SU-DHL-6 (cell line): ENCODE measurements around the gene ADAMTS14.

Experiments used
- H2AFZ ChIP-seq: fragments of 200-600 bp; sonication (generic); 2 replicates; pipeline ENCODE4 v1.6.1; 2014; ENCODE audit warnings: low read depth, mild to moderate bottlenecking, moderate library complexity, mixed read lengths, antibody characterized with exemption, low read length; ENCODE audit not compliant: severe bottlenecking
- H3F3A ChIP-seq: fragments of 200-600 bp; shearing (Covaris generic); 2 replicates; pipeline ENCODE4 v1.6.0; 2016; ENCODE audit warnings: antibody characterized with exemption, mild to moderate bottlenecking; ENCODE audit not compliant: insufficient read depth
- H3K27ac ChIP-seq: fragments of 200-600 bp; sonication (generic); 2 replicates; pipeline ENCODE4 v1.5.1; 2016; ENCODE audit warnings: low read depth, mild to moderate bottlenecking, low read length, moderate library complexity, mixed read lengths
- H3K27me3 ChIP-seq: fragments of 200-600 bp; sonication (generic), shearing (Covaris generic); 2 replicates; pipeline ENCODE4 v1.6.0; 2014; ENCODE audit warnings: mild to moderate bottlenecking, low read length
- H3K36me3 ChIP-seq: fragments of 200-600 bp; sonication (generic); 2 replicates; pipeline ENCODE4 v1.6.1; 2014; ENCODE audit warnings: mild to moderate bottlenecking, low read length, mixed read lengths
- H3K4me2 ChIP-seq: fragments of 300-600, 200-600 bp; shearing (Covaris generic), sonication (generic); 2 replicates; pipeline ENCODE4 v1.6.0; 2014; ENCODE audit warnings: low read length, low read depth, mild to moderate bottlenecking; ENCODE audit not compliant: poor library complexity, severe bottlenecking
- H3K4me3 ChIP-seq: fragments of 200-600 bp; sonication (generic); 2 replicates; pipeline ENCODE4 v1.5.1; 2014; ENCODE audit warnings: antibody characterized with exemption, low read length, mild to moderate bottlenecking, mixed read lengths; ENCODE audit not compliant: insufficient read depth, poor library complexity, severe bottlenecking
- H3K79me2 ChIP-seq: fragments of 200-600 bp; sonication (generic); 2 replicates; pipeline ENCODE4 v1.6.1; 2014; ENCODE audit warnings: mild to moderate bottlenecking, low read length, moderate library complexity; ENCODE audit not compliant: insufficient read depth
- H3K9ac ChIP-seq: fragments of 200-600 bp; sonication (generic); 2 replicates; pipeline ENCODE4 v1.7.0; 2014; ENCODE audit warnings: mild to moderate bottlenecking, low read length
- H3K9me2 ChIP-seq: fragments of 200-600 bp; sonication (generic); replicated peaks from 2 replicates; pipeline ENCODE4 v1.6.1; 2014; ENCODE audit warnings: low read length; ENCODE audit not compliant: insufficient read depth
- H3K9me3 ChIP-seq: fragments of 200-600 bp; sonication (generic); 2 replicates; pipeline ENCODE4 v1.6.1; 2014; ENCODE audit warnings: low read length, mixed read lengths; ENCODE audit not compliant: insufficient read depth
- H4K20me1 ChIP-seq: fragments of 200-600 bp; sonication (generic); 2 replicates; pipeline ENCODE4 v1.6.1; 2014; ENCODE audit warnings: low read depth, mild to moderate bottlenecking, antibody characterized with exemption, low read length, moderate library complexity, mixed read lengths
- CTCF ChIP-seq: fragments of 200-600 bp; sonication (generic); IDR thresholded peaks from one replicate; pipeline ENCODE4 v1.5.1; 2017; ENCODE audit warnings: antibody characterized with exemption, mild to moderate bottlenecking, low read length, moderate library complexity; ENCODE audit not compliant: insufficient read depth, poor library complexity, severe bottlenecking
- EZH2phosphoT487 ChIP-seq: fragments of 200-600 bp; sonication (generic), shearing (Covaris generic); conservative IDR thresholded peaks from 2 replicates; pipeline ENCODE4 v1.6.1; 2018; ENCODE audit warnings: mild to moderate bottlenecking, antibody characterized with exemption, low read length, moderate library complexity, mixed read lengths

ADAMTS14 gene

GRCh38 chr10:70738761-70739121 is 66.4 kb downstream of the ADAMTS14 start:
- Histone ChIP-seq H3K4me3 (no peak overlapping the region), H2AFZ (no peak overlapping the region), H3K4me2 (no peak overlapping the region), H3K9me2 (no peaks in the 10 kb centered on the region), H3F3A (no peaks in the 10 kb centered on the region), H3K27ac (no peak overlapping the region), H3K9me3 (no peaks in the 10 kb centered on the region), H3K36me3 (no peaks in the 10 kb centered on the region), H4K20me1 (no peaks in the 10 kb centered on the region), H3K79me2 (no peaks in the 10 kb centered on the region), H3K27me3 (no peaks in the 10 kb centered on the region), H3K9ac (no peak overlapping the region)
- TF ChIP-seq CTCF (no peak), EZH2phosphoT487 (no peak)

DNA sequence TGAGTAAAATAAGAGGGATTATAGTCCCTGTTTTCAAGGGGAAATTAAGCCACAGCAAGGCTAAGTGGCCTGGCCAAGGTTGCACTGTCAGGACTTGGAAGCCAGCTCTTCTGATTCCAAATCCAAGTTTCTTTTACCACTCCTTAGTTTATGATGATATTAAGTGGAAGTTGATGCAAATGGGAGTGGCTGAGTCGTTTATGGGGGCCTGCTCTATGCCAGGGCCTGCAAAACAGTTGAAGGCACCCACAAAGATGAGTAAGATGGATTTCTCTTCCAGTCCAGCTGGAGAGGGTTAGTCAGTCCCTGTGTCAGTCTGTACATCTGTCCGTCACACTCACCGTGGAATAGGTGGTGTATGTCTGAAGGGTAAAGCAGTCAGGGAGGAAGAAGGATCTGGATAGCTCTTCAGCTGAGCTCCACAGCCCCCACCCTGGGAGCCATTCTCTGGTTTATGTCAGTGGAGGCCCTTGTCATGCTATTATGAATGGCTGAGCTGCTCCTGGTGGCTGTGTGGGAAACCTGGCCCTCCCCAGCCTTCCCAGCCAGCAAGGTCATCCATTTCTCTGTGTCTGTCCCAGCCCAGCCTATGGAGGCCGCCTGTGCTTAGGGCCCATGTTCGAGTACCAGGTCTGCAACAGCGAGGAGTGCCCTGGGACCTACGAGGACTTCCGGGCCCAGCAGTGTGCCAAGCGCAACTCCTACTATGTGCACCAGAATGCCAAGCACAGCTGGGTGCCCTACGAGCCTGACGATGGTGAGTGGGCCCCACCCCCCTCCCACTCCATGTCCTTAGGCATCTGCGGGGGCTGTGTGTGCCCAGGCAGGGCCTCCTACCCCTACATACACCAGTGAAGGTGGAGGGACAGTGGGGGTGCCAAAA is 68.3 kb downstream of the ADAMTS14 start:
- no peak for TF ChIP-seq EZH2phosphoT487
- TF ChIP-seq CTCF: no peak
- Histone ChIP-seq H3K9ac (no peak overlapping the region), H3K27me3 (no peaks in the 10 kb centered on the region), H3K4me3 (no peak overlapping the region), H2AFZ (no peak overlapping the region), H3K9me3 (no peaks in the 10 kb centered on the region), H4K20me1 (no peaks in the 10 kb centered on the region), H3F3A (no peaks in the 10 kb centered on the region), H3K9me2 (no peaks in the 10 kb centered on the region), H3K36me3 (no peaks in the 10 kb centered on the region), H3K4me2 (no peak overlapping the region), H3K27ac (no peak overlapping the region), H3K79me2 (no peaks in the 10 kb centered on the region)

DNA sequence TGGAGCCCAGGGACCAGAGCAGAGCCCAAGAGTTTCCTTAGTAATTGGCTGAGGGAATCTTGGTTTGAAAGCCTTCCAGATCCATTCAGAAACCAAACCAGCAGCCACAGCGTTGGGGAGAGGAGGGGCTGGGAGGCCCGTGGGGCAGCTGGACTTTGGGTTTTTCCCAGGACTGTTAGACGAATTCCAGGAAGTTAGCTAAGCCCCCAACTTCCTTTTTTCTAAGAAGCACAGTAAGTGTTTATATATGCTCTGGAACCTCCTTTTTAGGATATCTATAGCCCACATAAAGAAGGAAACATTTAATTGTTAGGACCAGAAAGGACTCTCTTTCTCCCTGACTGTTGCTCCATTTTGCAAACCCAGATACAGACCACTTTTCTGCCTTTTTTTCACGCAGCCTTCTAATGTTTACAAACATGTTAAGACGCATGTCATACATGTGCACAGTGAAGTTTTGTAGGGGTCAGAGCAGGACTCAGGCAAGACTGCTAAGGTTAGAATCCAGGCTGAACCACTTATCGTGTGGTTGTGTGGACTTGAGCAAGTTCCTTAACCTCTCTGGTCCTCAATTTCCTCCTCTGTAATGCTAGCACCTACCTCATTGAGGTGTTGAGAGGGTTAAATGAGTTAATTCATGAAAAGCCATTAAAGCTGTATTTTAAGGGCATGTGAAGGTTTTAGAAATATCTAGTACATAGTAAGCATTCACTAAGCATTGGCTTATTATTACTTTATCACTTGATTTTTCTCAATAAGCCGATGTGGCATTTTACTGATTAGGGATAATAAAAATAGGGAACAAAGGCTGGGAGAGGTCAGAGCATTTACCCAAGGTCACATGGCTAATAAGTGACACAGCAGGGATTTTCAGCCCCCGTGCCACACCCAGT is 70.5 kb downstream of the ADAMTS14 start:
- H3F3A ChIP-seq: no peaks in the 10 kb centered on the region
- H3K27ac ChIP-seq: no peak overlapping the region
- no peaks in the 10 kb centered on the region for H3K9me3 ChIP-seq
- H3K79me2 ChIP-seq: no peaks in the 10 kb centered on the region
- H3K4me2 ChIP-seq: no peak overlapping the region
- no peaks in the 10 kb centered on the region for H3K27me3 ChIP-seq
- no peak overlapping the region for H3K4me3 ChIP-seq
- H3K9me2 ChIP-seq: no peaks in the 10 kb centered on the region
- no peaks in the 10 kb centered on the region for H4K20me1 ChIP-seq
- no peak overlapping the region for H3K9ac ChIP-seq
- H2AFZ ChIP-seq: no peak overlapping the region
- no peaks in the 10 kb centered on the region for H3K36me3 ChIP-seq
- TF ChIP-seq EZH2phosphoT487 (no peak), CTCF (no peak)
